ENCODE measurements around the gene CLSTN2.

The CLSTN2 gene

DNA sequence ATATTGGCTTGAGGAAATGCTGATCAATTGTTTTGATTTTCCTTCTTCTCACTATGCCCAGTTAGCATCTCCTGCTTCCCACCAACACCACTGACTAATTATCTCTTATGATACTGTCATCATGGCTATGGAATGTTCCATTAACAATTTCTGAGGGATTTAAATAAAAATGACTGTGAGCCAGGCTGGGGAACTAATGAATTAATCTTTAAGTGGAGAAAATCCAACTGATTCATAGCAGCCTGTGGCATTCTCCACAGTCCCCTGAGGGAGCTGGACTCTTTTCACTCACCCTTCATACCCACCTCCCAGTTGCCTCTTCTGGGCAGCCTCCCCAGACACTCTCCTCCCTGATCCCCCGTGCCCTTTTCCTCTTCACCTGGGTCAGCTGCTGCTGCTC lies 353.6 kb downstream of the CLSTN2 start:
- DNase-seq (ENCODE audit: low read depth), result no peak

DNA sequence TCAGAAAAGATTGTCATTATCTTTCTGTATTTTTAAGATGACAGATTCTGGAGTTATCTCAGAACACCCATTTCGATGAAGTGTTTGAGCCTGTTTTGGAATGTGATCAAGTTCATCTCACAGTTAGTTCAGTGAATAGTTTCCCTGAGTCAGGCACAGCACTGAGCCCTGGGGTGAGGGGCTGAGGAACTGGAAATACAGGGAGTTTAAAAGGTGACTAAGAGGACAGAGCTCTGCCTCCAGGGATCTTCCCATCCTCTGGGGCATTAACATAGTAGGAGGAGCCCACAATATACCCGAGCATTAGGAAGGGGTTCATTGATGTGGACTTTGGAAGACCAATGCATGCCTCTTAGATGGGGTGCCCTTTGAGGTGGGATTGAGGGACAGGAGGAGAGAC lies 355.1 kb downstream of the CLSTN2 start:
- no peak for DNase-seq (ENCODE audit: low read depth)

DNA sequence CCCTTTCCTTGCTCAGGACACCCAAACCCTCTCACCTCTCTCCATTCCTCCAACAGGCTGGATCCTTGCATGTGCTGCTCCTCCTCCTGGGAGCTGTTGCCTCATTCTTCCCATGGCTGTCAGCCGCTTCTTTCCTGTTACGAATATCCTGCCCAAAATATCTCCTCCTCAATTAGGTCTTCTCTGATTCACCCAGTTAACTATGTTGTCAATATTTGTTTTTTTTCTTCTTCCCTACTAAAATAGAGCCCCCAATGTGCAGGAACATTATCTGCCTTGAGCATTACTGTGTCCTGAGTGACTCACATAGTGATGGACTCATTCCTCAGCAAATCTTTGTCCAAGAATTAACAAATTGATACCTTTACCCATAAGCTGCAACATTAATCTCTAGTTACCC lies 357.2 kb downstream of the CLSTN2 start:
- no peak for DNase-seq (ENCODE audit: low read depth)

DNA sequence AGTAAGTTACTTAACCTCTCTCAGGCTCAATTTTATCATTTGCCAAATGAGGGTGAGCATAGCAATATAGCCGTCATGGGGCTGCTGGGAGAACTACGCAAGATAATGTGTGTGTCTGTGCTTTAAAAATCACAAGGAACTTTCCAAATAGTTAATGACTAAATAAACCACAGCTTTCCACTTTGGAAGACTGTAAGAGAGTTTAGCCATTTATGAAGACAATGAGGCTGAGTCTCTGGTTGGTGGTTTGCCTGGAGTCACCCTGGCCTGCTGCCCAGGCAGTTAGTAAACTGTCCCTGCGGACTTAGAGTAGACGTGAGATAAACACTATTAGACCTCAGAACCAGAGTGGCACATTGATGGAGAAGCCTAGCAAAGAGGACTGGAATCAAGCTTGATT lies 357.7 kb downstream of the CLSTN2 start:
- no peak for DNase-seq (ENCODE audit: low read depth)

DNA sequence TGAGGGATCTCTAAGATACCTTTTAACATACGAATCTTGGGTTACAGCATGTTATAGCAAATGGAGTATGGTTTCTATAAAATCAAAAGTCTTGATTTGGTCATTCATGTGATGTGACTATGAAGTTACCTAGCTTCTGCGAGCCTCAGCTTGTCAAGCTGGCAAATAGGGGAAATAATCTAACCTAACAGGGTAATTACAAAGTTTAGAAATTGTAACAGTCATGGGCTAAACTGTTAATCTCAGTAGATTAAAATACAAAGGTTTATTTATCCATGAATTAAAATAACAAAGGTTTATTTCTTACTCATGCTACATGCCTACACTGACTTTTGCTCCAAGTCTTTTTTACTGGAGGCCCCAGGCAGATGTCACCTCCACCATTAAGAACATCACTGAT lies 359.1 kb downstream of the CLSTN2 start:
- DNase-seq (ENCODE audit: low read depth), result no peak

DNA sequence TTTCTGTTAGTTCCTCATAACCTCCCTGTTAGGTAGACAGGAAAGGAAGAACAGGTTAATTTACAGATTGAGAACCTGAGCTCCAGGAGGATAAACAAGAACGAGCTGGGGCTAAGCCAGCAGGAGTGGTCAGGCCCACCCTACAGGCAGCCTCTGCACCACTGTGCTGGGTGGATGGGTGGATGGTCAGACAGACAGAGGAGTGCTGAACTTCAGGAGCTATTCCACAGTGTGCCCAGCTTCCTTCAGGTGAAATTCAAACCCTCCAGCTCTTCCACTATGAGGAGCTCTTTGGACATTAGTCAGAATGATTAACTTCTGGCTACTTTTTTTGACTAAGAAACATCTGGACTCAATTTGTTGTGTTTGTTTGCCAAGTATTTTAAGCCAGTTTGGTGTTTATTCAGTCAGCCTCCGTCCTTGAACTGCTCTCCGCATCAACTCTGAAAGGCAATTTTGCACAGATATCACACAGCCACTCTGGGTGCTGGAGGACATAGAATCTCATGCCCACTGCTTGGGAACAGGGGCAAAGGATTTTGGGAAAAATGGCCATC lies 361.9 kb downstream of the CLSTN2 start:
- DNase-seq (ENCODE audit: low read depth), result no peak

DNA sequence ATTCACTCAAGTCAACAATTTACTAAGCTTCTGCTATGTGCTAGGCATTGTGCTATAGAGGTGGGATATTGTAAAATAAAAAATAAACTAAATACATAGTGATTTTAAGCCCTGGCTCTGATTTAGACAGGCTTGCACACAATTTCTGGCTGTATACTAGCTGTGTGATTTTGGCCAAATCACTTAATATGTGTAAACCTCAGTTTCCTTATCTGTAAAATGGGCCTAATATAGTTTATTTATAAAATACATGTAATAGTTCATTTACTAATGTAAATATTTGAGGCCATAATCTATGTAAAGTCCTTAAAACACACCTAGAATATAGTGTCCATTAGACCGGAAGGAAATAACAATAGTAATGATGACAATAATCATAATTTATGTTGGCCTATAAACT lies 363.1 kb downstream of the CLSTN2 start:
- no peak for DNase-seq (ENCODE audit: low read depth)

DNA sequence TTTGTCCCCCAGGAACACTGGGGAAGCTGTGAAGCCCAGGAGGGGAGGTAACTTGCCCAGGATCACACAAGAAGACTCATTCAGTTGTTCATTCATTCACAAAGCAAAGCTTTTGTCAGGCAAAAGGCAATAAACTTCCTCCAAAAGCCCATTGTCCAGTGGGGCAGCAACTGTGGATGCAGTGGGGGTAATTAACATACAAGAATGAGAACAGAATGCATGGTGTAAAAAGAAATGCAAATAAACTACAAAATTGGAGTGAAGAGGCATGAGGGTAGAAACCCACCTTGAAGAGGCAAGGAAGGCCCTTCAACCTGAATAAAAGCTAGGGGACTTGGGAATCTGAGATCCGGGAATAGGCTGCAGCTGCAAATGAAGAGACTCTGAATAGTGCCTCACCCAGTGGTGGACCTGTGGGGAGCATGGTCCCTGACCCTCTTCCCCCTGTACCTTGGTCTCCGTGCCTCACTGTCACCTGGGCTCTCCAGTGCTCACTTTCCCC lies 363.6 kb downstream of the CLSTN2 start:
- DNase-seq (ENCODE audit: low read depth), result no peak

DNA sequence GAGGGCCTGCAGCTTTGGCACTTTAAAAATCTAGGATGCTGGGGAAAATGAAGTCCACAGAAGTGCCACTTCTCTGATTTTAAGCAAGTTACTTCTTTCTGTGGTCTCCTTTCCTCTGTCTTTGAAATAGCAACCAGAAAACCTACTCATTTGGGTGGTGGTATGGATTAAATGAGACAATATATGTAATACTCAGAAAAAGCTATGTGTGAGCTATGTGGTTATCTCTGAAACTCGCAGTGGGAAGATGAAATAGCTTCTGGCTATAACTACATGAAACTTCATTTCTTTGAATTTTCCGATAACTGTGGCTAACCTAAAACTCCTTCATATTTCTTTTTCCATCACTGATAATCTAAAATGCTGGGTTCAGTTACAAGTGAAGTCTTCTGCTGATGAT lies 368.9 kb downstream of the CLSTN2 start:
- no peak for DNase-seq (ENCODE audit: low read depth)

DNA sequence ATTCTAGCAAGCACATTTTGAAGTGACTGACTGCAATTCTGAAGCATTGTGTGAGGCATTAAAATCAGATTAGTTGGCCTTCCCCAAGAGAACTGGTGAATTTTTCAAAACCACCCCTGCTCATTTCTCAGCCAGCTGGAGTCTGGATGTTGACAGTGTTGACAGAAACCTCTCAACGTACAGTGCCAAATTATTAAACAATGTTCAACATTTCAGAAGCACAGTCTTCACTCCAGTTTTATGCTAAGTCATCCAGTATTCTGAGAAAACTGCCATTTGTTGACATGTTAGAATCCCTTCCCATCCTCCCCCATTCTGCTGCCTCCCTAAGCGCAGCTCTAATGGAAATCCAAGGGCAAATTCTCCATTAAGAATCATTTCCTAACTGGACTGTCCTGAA lies 373.6 kb downstream of the CLSTN2 start:
- DNase-seq (ENCODE audit: low read depth), result no peak

DNA sequence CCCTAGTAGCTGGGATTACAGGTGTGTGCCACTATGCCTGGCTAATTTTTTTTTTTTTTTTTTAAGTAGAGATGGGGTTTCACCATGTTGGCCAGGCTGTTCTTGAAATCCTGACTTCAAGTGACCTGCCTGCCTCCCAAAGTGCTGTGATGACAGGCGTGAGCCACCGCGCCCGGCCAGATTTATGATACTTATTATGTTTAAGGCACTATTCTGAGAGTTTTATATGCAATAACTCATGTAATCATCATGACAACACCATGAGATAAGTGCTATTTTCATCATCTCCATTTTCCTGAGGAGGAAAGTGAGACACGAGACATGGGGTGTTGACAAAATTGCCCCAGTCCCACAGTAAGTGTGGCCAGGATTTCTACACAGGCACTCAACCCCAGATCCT lies 376.4 kb downstream of the CLSTN2 start:
- DNase-seq (ENCODE audit: low read depth), result no peak

DNA sequence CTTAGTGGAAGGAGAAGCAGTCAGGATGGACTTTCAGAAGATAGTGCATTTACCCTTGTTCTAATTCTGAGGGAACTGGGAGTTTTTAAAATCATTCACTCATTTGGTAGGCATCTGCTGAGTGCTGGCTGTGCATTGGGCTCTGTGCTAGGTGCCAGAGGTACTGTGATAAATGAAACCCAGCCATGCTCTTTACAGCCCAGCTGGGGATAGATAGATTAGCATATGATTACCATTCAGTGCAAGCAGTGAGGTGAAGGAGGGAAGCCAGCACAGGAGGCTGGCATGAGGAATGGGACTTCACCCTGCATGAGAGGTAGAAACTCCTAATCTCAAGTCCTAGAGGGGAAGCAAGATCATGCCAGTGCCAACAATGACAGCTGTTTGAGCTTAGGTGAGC lies 381.0 kb downstream of the CLSTN2 start:
- no peak for DNase-seq (ENCODE audit: low read depth)

DNA sequence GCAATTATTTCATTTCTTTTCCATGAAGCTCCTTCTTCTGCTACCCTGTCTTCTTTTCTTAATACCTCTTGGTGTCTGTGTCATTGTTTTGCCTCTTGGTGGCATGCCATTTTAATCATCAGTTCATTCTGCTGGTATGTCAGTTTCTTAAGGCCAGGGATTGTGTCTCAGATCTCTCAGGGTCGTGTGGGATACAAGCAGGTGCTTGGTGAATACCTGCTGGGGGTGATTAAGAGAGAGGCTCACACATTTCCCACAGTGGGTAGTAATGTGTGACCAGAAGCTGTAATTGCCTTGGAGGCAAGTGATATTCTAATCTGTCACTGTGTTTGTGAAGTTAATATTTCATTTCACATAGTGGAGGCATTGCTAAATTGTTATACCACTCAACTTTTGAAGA lies 381.5 kb downstream of the CLSTN2 start:
- no peak for DNase-seq (ENCODE audit: low read depth)

DNA sequence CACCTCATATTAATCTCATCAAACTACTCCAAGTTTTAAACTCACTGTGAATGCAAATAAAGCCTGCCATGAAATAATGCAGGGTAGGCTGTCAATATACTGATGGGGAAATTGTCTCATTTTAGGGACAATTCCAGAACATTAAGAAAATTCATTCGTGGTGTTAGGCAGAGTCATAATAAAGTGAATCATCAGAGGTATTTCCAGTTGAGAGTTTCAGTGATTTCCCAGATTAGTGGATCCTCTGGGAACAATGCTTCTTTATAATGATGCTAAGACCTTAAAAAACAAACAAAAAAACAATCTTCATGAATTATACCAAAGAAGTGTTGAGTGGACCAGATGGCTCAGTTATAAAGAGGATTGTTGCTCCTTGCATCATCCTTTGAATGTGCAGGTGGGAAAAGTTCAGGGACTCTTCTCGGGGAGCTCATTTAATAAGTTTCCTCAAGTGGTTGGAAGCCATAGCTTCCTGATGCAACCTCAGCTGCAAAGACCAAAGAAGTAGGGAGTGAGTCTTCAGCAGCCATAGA lies 381.9 kb downstream of the CLSTN2 start:
- DNase-seq (ENCODE audit: low read depth), result no peak

DNA sequence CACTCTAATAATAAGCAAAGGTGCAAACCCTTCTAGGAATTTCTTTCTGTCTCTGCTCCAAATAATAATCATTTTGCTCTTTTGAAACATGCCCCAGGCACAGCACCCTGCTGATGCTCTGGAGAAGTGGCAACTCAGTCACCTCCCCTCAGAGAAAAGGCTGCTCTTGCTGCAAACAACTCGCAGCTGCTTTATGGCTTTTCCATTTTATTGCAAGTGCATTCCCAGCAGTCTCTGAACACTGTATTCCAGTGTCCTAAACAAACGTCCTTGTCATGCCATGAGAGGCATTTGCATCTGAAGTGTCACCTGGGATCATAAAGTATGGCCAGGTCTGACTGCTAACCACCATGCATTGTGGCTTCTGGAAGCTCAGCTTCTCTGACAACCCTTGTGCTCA lies 384.8 kb downstream of the CLSTN2 start:
- DNase-seq (ENCODE audit: low read depth), result no peak

DNA sequence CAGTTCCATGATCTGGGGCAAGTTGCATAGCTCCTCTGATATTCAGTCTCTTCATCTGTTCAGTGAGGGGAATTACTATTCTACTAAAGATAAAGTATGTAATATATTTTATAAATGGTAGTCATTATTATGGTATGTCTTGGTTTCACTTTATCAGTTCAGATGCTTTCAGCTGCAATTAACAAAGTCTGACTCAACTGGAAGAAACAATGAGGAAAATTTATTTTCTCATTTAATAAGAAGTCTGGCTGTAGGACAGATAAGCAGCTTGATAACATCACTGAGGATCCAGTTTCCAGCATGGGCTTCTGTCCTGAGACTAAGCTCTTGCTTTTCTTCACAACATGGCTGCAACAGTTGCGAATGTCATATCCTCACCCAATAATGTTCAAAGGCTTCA lies 388.6 kb downstream of the CLSTN2 start:
- no peak for DNase-seq (ENCODE audit: low read depth)

DNA sequence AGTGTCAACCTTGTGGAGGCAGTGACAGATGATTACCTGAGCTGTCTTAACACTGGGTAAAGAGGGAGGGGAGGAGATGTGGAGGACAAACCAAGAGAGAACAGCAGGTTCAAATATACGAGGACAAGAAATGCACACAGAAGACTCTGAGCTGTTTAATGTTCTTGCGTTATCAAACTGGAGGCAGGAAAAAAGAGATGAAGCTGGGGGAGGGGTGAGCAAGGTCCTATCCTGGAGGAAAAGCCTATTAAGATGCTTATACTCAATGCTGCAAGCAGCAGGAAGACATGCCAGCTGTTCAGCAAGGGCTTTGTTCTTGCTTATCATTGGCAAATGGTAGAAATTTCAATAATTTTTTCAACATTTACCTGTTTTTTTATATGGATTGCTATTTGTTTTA lies 397.1 kb downstream of the CLSTN2 start:
- no peak for DNase-seq (ENCODE audit: low read depth)

DNA sequence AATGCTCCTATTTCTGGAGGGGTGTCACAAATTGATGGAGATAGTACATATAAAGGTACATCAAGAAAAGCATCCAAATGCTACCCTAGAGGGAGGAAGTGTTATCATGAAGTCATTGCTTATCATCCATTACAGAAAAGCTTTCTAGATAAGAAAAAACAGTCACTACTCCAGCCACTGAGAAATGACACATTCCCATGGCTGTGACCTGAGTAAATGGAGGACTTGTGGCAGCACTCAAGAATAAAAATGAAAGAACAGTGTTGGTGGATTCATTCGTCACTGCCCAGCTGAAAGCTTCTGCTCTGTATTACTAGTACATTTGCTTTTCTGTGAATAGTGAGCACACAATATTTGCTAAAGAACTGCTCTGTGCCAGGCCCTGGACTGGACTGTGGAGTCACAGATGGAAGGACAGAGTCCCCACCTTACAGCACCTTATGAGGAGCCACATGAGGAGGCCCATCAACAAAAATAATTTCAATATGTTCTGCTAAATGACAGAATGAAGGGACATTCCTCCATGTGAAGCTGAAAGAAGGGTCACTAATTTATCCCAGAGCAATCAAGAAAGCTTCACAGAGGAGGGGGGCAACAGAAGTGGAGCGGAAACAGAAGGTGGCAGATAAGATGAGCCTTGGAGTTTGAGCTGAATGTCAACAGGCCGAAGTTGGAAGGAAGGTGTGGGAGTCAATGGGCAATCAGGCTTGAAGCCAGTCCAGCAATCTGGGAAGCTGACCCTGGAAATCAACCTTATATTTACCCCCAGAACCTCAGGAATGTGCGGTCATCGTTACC lies 399.3 kb downstream of the CLSTN2 start:
- no peak for DNase-seq (ENCODE audit: low read depth)

DNA sequence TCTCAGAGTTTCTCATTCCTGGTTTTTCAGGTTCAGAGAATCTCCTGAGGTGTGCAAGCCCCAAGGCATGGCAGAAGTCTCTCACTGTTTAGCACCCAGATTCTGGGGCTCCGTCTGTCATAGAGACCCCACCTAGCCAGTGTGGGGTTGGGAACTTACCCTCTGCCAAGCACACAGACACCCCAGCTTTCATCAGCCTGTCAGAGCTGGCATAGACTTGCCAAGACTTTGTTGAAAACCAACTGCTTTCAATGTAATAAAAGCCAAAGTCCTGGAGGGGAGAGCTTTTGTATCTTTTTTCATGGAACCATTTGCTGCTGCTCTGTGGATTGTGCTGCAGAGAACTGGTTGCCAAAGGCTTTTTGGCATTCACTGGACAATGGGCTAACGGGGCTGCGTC lies 401.5 kb downstream of the CLSTN2 start:
- no peak for DNase-seq (ENCODE audit: low read depth)

DNA sequence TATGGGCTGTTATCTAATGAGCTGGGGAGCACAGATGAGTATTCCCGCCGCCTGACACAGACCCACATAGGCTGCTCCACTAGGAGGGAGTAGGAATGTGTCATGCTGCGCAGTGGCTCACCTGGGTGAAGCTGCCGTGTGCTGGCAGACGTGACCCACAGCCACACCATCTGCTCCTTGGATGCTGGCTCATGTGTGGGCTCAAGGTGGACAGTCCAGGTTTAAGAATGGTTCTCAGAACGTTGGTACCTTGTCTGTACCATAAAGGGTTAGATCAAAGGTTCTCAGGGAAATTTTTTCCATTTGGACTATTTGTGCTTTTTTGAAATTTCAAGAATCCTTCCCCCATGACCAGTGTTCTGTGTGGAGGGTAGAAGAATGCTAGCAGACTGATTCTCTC lies 403.9 kb downstream of the CLSTN2 start:
- DNase-seq (ENCODE audit: low read depth), result no peak

DNA sequence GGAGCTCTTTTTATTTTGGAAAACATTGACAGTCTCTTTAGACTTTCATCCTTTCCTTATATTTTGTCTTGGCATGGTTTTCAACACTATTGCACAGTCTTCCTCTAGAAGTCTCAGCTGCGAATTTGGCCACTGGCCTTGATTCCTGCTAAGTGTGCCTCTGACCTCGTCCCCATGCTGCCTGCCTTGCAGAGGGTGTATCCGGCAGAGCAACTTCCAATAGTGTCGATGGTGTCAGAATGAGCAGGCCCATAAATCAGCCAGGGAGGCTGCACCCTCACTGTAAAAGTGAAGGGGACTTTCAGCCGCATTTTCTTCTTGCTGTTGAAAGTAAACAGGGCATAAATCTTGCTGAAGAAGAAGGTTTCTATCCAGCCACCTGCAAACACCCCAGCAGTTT lies 406.2 kb downstream of the CLSTN2 start:
- no peak for DNase-seq (ENCODE audit: low read depth)

DNA sequence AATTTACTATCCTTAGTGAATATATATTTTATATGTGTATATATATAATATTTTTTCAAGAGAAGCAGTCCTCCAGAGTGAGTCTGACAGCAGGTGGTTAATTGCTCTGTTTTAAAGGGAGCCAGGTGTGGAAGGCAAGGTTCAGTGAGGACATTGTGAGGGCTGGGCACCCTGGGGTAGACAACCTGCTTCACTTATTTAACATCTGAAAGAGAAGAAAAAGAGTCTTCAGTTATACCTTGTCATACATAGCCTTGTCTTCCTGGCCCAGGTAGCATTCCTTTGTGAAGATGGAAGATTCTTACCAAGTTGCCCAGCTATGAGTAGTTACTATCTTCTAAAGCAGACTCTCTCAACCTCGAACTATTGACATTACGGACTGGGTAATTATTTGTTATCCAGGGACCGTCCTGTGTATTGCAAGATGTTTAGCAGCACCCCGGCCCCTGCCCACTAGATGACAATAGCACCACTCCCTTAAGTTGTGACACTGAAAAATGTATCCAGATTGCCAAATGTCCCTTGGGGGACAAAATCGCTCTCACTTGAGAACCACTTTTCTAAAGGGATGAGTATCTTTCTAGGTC lies 406.9 kb downstream of the CLSTN2 start:
- DNase-seq (ENCODE audit: low read depth), result no peak

DNA sequence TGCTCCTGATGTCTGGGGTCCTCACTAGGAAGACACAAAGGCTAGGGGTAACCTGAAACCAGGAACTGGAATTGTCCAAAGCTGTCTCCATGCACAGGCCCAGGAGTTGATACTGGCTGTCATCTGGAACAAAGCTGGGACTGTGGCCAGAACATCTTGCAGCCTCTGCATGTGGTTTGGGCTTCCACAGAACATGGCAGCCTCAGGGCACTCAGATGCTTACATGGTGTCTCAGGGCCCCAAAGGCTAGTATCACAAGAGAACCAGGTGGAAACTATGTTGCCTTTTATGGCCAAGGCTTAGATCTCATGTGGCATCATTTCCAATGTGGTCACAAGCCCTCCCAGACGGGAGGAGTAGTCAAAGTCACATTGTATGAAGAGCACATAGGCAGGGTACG lies 407.7 kb downstream of the CLSTN2 start:
- no peak for DNase-seq (ENCODE audit: low read depth)
